Astrocyte of the cerebellum (primary cell): ENCODE results near the gene PLGRKT.

Source experiments
- DNase-seq: peaks from one replicate; pipeline ENCODE4 v3.0.0-alpha.2; 2011; ENCODE audit warnings: low read depth
- H3K4me3 ChIP-seq: 2 replicates; pipeline ENCODE4 v1.5.1; 2011; ENCODE audit warnings: mild to moderate bottlenecking, low read depth, low read length, moderate library complexity
- CTCF ChIP-seq: IDR thresholded peaks from 2 replicates; pipeline ENCODE4 v1.5.1; 2012; ENCODE audit warnings: low read length, low read depth, moderate library complexity, mild to moderate bottlenecking; ENCODE audit errors: missing control alignments
- in situ Hi-C: cut with HindIII; loops from 2 replicates; pipeline ENCODE4 v1.10.0; 2017; ENCODE audit warnings: low sequenced_read_pairs

Gene PLGRKT

GRCh38 chr9:5437254-5438216, at the start of gene PLGRKT:
Gene PLGRKT (minus strand): TSS chr9:5437925. CDS start chr9:5431977, 5,948 bp downstream.
- peak within 1 kb of the TSS; percentile 78 for H3K4me3 ChIP-seq
- in situ Hi-C loops, result no loop called here
- peak; percentile 64 for DNase-seq
- peak; percentile 19 for TF ChIP-seq CTCF

- no peak overlapping the region for H3K4me3 ChIP-seq
- in situ Hi-C loops, result no loop called here
- no peak for DNase-seq
- TF ChIP-seq CTCF, result no peak
Measured at GRCh38 chr9:5486988-5487387, 49.3 kb upstream of the PLGRKT start.

GRCh38 chr9:5485378-5486085, 47.8 kb upstream of the PLGRKT start:
- H3K4me3 ChIP-seq, result no peak overlapping the region
- TF ChIP-seq CTCF, result no peak
- in situ Hi-C loops, result no loop called here
- no peak for DNase-seq

- no peak overlapping the region for H3K4me3 ChIP-seq
- no peak for DNase-seq
- TF ChIP-seq CTCF, result no peak
- in situ Hi-C loops, result no loop called here
Measured at GRCh38 chr9:5483306-5483705, 45.6 kb upstream of the PLGRKT start.

GRCh38 chr9:5482194-5482593, 44.5 kb upstream of the PLGRKT start:
- in situ Hi-C loops, result no loop called here
- no peak overlapping the region for H3K4me3 ChIP-seq
- TF ChIP-seq CTCF, result no peak
- DNase-seq, result no peak

GRCh38 chr9:5481322-5482040, 43.8 kb upstream of the PLGRKT start:
- in situ Hi-C loops, result no loop called here
- DNase-seq, result no peak
- H3K4me3 ChIP-seq, result no peak overlapping the region
- TF ChIP-seq CTCF, result no peak
